Fibroblast of lung (primary cell): ENCODE results near the gene FAS.

Experiments used
- EZH2 ChIP-seq: IDR thresholded peaks from 2 replicates; pipeline ENCODE4 v1.5.1; 2012; ENCODE audit warnings: low read length, control low read depth, mild to moderate bottlenecking; ENCODE audit errors: missing control alignments
- TF ChIP-seq, protein P1 (sequence below), 2 donors: IDR thresholded peaks in 1 of 2; conservative IDR thresholded peaks in 1 of 2; 1 replicate in 1 of 2; 2 replicates in 1 of 2; pipeline ENCODE4 v1.5.1; 2011 to 2012; ENCODE audit warnings: low read length in 2 of 2, control low read depth in 1 of 2, inconsistent platforms in 1 of 2, low read depth in 1 of 2, mild to moderate bottlenecking in 1 of 2

GRCh38 chr10:89022734-89023133, 32.1 kb downstream of the FAS start:
- TF ChIP-seq, protein P1, sequence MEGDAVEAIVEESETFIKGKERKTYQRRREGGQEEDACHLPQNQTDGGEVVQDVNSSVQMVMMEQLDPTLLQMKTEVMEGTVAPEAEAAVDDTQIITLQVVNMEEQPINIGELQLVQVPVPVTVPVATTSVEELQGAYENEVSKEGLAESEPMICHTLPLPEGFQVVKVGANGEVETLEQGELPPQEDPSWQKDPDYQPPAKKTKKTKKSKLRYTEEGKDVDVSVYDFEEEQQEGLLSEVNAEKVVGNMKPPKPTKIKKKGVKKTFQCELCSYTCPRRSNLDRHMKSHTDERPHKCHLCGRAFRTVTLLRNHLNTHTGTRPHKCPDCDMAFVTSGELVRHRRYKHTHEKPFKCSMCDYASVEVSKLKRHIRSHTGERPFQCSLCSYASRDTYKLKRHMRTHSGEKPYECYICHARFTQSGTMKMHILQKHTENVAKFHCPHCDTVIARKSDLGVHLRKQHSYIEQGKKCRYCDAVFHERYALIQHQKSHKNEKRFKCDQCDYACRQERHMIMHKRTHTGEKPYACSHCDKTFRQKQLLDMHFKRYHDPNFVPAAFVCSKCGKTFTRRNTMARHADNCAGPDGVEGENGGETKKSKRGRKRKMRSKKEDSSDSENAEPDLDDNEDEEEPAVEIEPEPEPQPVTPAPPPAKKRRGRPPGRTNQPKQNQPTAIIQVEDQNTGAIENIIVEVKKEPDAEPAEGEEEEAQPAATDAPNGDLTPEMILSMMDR (conservative IDR thresholded peaks at IDR 0.05 in 1 of 2, IDR thresholded peaks at IDR 0.05 in 1 of 2; ENCODE audit: low read depth in 1 of 2, low read length in 2 of 2) = no peak
- TF ChIP-seq EZH2 = no peak
